A172 (cell line): ENCODE results near the gene SLC30A2. TPM values are rescaled to one million over a fixed set of nuclear protein-coding genes. Genes with fewer than 3 reads are reported as not detected.

ENCODE experiments used
- DNase-seq: peaks from one replicate; pipeline ENCODE4 v3.0.0-alpha.2; 2015; ENCODE audit warnings: low spot score
- total RNA-seq: library from RNA; depleted of rRNA; stranded (reverse); fragments of >200 nt; shearing (Covaris generic); gene quantifications from 2 replicates; pipeline ENCODE4 v1.2.3, GENCODE V29; 2014

Gene SLC30A2
- total RNA-seq, 1 experiment from 2014 or later: not detected

GRCh38 chr1:26070296-26070962, 24.5 kb upstream of the SLC30A2 start:
- no peak for DNase-seq

GRCh38 chr1:26069941-26070295, 24.0 kb upstream of the SLC30A2 start:
- DNase-seq: no peak

GRCh38 chr1:26067432-26067911, 21.6 kb upstream of the SLC30A2 start, which contains the start of gene TRIM63:
Gene TRIM63 (minus strand): TSS chr1:26067630. CDS start chr1:26067494, 136 bp downstream.
- DNase-seq: no peak

GRCh38 chr1:26066857-26067256, 20.9 kb upstream of the SLC30A2 start:
- no peak for DNase-seq

- no peak for DNase-seq
Measured at GRCh38 chr1:26066160-26066559, 20.2 kb upstream of the SLC30A2 start.

- DNase-seq: no peak
Measured at GRCh38 chr1:26064553-26064952, 18.6 kb upstream of the SLC30A2 start.

- no peak for DNase-seq
Measured at GRCh38 chr1:26060832-26061574, 15.1 kb upstream of the SLC30A2 start.

GRCh38 chr1:26059906-26060305, 14.0 kb upstream of the SLC30A2 start:
- DNase-seq: no peak

GRCh38 chr1:26058052-26058595, 12.2 kb upstream of the SLC30A2 start:
- no peak for DNase-seq

GRCh38 chr1:26057189-26057588, 11.3 kb upstream of the SLC30A2 start:
- no peak for DNase-seq

GRCh38 chr1:26055041-26055440, 9.1 kb upstream of the SLC30A2 start:
- DNase-seq: no peak

- no peak for DNase-seq
Measured at GRCh38 chr1:26053718-26054560, 8.0 kb upstream of the SLC30A2 start.

- DNase-seq: no peak
Measured at GRCh38 chr1:26050248-26050640, 4.3 kb upstream of the SLC30A2 start.

GRCh38 chr1:26049531-26050247, 3.8 kb upstream of the SLC30A2 start:
- DNase-seq: no peak

GRCh38 chr1:26047278-26047874, 1.5 kb upstream of the SLC30A2 start:
- no peak for DNase-seq

GRCh38 chr1:26046246-26047095, 553 bp upstream of the SLC30A2 start:
- no peak for DNase-seq

GRCh38 chr1:26044971-26045721, 772 bp downstream of the SLC30A2 start:
- no peak for DNase-seq

GRCh38 chr1:26044414-26044813, 1.5 kb downstream of the SLC30A2 start:
- no peak for DNase-seq

- no peak for DNase-seq
Measured at GRCh38 chr1:26043765-26044164, 2.2 kb downstream of the SLC30A2 start.
